Medulla oblongata (tissue), 1 donor: ENCODE results near the gene ARPP21.
A peak's percentile ranks its signal among the peaks of the same experiment; 100 is the strongest.

Source experiments
- DNase-seq: peaks from one replicate; pipeline ENCODE4 v3.0.0-alpha.2; 2015; ENCODE audit errors: extremely low spot score

ARPP21 gene

GRCh38 chr3:35641920-35642527, 2.7 kb downstream of the ARPP21 start:
- no peak for DNase-seq

GRCh38 chr3:35643495-35643894, 4.2 kb downstream of the ARPP21 start:
- no peak for DNase-seq

GRCh38 chr3:35644451-35644850, 5.1 kb downstream of the ARPP21 start:
- no peak for DNase-seq

- no peak for DNase-seq
These were observed 5.9 kb downstream of the ARPP21 start for GRCh38 chr3:35645189-35645588.

GRCh38 chr3:35646081-35646480, 6.8 kb downstream of the ARPP21 start:
- no peak for DNase-seq

- no peak for DNase-seq
These were observed 8.1 kb downstream of the ARPP21 start for GRCh38 chr3:35647461-35647860.

- no peak for DNase-seq
These were observed 9.0 kb downstream of the ARPP21 start for GRCh38 chr3:35648347-35648746.

- DNase-seq: no peak
These were observed 10.1 kb downstream of the ARPP21 start for GRCh38 chr3:35649405-35649804.

- DNase-seq: no peak
These were observed 12.1 kb downstream of the ARPP21 start for GRCh38 chr3:35651426-35651825.

- no peak for DNase-seq
These were observed 12.5 kb downstream of the ARPP21 start for GRCh38 chr3:35651851-35652250.

GRCh38 chr3:35653347-35653746, 14.0 kb downstream of the ARPP21 start:
- no peak for DNase-seq

- DNase-seq: no peak
These were observed 15.2 kb downstream of the ARPP21 start for GRCh38 chr3:35654476-35654875.

- DNase-seq: no peak
These were observed 19.4 kb downstream of the ARPP21 start for GRCh38 chr3:35658686-35659085.

- no peak for DNase-seq
These were observed 20.4 kb downstream of the ARPP21 start for GRCh38 chr3:35659768-35660167.

GRCh38 chr3:35663471-35663870, 24.1 kb downstream of the ARPP21 start:
- no peak for DNase-seq

- DNase-seq: peak; percentile 85
These were observed 25.2 kb downstream of the ARPP21 start for GRCh38 chr3:35664460-35664919.

GRCh38 chr3:35665390-35666055, 26.2 kb downstream of the ARPP21 start:
- no peak for DNase-seq

GRCh38 chr3:35666888-35667287, 27.6 kb downstream of the ARPP21 start:
- DNase-seq: no peak

GRCh38 chr3:35670408-35670965, 31.2 kb downstream of the ARPP21 start:
- no peak for DNase-seq

GRCh38 chr3:35671483-35671882, 32.2 kb downstream of the ARPP21 start:
- no peak for DNase-seq

GRCh38 chr3:35673017-35673416, 33.7 kb downstream of the ARPP21 start:
- DNase-seq: no peak

- DNase-seq: no peak
These were observed 35.3 kb downstream of the ARPP21 start for GRCh38 chr3:35674451-35675109.

GRCh38 chr3:35675206-35675605, 35.9 kb downstream of the ARPP21 start:
- DNase-seq: no peak
